Right lobe of liver (tissue), 4 donors: ENCODE data around the gene EREG.

Source experiments
- CTCF ChIP-seq, 4 donors: fragments of 200-600 bp in 3 of 4; fragments of 450-650 bp in 1 of 4; IDR thresholded peaks; one replicate each; pipeline versions ENCODE4 v1.5.1 to v1.8.0; 2016 to 2022; ENCODE audit warnings: antibody characterized with exemption in 4 of 4, mild to moderate bottlenecking in 2 of 4
- POLR2A ChIP-seq: fragments of 450-650 bp; IDR thresholded peaks from one replicate; pipeline ENCODE4 v1.6.1; 2017; ENCODE audit warnings: antibody characterized with exemption, mild to moderate bottlenecking
- donor health status: DM: no; HTN: no; CAD: no.
- donor health status: DM: no; HTN: no; CAD: no.
- donor health status: DM: no; HTN: yes; CAD: no.

GRCh38 chr4:74317616-74318246, 47.2 kb upstream of the EREG start:
- TF ChIP-seq POLR2A (no peak), CTCF (IDR thresholded peaks at IDR 0.05) (no peak)
